GM12864 (cell line): ENCODE results near the gene SKOR1.

ENCODE experiments used
- DNase-seq: peaks from one replicate; pipeline ENCODE4 v3.0.0-alpha.2; 2011; ENCODE audit warnings: low read depth
- H3K4me3 ChIP-seq: 2 replicates; pipeline ENCODE4 v1.5.1; 2011; ENCODE audit warnings: mild to moderate bottlenecking, low read depth, low read length, control low read depth
- TF ChIP-seq, protein P1 (sequence below): IDR thresholded peaks from 2 replicates; pipeline ENCODE4 v1.5.1; 2011; ENCODE audit warnings: low read depth, mild to moderate bottlenecking, moderate library complexity, low read length, control low read depth, inconsistent platforms; ENCODE audit errors: missing control alignments

Gene SKOR1

GRCh38 chr15:67803996-67804843 is 21.1 kb upstream of the SKOR1 start:
- no peak for DNase-seq
- TF ChIP-seq, protein P1, sequence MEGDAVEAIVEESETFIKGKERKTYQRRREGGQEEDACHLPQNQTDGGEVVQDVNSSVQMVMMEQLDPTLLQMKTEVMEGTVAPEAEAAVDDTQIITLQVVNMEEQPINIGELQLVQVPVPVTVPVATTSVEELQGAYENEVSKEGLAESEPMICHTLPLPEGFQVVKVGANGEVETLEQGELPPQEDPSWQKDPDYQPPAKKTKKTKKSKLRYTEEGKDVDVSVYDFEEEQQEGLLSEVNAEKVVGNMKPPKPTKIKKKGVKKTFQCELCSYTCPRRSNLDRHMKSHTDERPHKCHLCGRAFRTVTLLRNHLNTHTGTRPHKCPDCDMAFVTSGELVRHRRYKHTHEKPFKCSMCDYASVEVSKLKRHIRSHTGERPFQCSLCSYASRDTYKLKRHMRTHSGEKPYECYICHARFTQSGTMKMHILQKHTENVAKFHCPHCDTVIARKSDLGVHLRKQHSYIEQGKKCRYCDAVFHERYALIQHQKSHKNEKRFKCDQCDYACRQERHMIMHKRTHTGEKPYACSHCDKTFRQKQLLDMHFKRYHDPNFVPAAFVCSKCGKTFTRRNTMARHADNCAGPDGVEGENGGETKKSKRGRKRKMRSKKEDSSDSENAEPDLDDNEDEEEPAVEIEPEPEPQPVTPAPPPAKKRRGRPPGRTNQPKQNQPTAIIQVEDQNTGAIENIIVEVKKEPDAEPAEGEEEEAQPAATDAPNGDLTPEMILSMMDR: no peak
- no peak overlapping the region for H3K4me3 ChIP-seq

GRCh38 chr15:67805008-67805665 is 20.2 kb upstream of the SKOR1 start:
- no peak for DNase-seq
- no peak overlapping the region for H3K4me3 ChIP-seq
- TF ChIP-seq, protein P1: no peak

DNA sequence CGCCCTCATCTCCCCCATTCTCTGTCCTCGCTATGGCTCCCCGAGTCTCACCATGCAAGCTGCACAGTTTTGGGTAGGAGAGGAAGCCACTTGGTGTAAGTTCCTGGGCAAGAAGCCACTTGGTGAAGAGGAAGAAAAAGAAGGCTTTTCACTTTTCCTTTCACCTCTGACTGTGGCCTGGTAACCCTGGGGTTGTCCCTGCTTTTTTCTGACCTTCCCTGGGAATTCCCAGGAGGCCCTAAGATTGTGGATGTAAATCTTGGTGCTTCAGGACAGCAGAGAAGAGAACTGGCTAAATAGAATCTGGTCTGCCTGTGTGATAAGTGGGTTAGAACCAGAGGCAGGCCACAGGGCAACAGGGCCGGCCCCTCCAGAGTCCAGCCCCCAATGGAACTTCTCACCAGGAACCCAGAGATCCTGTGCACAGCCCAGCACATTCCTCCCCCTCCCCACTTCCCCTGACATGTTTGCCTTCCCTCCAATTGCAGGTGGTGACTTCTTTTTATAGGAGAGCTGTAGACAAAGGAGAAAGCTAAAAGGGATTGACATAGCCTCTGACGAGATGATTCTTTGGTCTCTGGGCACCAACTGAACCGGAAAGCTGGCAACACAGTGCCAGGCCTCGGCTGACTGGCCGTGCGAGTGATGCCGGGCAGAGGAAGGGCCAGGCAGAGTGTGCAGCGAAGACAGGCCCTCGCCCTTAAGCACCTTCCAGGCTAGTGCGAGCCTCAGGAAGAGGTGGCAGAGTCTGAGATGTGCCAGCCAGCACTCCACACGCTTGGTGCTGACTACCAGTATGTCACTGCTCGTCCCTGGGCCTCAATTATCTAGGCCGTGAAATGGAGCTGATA is 19.4 kb upstream of the SKOR1 start:
- TF ChIP-seq, protein P1: no peak
- DNase-seq: no peak

DNA sequence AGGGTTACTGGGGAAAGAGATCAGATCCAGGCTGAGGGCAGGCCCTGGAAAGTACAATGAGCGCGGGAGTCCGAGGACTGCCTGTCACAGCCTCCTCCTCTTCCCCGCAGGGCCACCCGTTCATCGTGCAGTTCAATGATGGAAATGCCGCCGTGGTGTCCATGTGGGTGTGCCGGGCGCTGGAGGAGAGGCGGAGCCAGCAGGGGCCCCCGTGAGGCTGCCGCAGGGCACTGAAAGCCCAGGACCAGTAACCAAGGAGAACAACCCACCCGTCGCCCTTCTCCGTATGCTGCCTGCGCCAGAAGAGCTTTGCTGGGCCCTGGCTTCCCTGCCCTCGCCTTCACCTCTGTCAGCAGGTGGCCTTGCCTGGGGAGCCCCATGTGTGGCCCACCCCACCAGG is 18.8 kb upstream of the SKOR1 start:
- no peak overlapping the region for H3K4me3 ChIP-seq
- DNase-seq: no peak
- TF ChIP-seq, protein P1: no peak

More for the DNA sequence above, 19.4 kb upstream of the SKOR1 start:
- no peak overlapping the region for H3K4me3 ChIP-seq

- no peak for DNase-seq
- H3K4me3 ChIP-seq: no peak overlapping the region
- TF ChIP-seq, protein P1: no peak
Observed at GRCh38 chr15:67807141-67807540, 18.2 kb upstream of the SKOR1 start.

GRCh38 chr15:67807836-67808235 is 17.5 kb upstream of the SKOR1 start:
- H3K4me3 ChIP-seq: no peak overlapping the region
- TF ChIP-seq, protein P1: no peak
- DNase-seq: no peak
